Measurements from ENCODE around the gene GAB1. TPM values are rescaled to one million over a fixed set of nuclear protein-coding genes. Genes with fewer than 3 reads are reported as not detected.

GAB1 gene
- total RNA-seq, 1 donor from 2014 or later, result 31.0 TPM

DNA sequence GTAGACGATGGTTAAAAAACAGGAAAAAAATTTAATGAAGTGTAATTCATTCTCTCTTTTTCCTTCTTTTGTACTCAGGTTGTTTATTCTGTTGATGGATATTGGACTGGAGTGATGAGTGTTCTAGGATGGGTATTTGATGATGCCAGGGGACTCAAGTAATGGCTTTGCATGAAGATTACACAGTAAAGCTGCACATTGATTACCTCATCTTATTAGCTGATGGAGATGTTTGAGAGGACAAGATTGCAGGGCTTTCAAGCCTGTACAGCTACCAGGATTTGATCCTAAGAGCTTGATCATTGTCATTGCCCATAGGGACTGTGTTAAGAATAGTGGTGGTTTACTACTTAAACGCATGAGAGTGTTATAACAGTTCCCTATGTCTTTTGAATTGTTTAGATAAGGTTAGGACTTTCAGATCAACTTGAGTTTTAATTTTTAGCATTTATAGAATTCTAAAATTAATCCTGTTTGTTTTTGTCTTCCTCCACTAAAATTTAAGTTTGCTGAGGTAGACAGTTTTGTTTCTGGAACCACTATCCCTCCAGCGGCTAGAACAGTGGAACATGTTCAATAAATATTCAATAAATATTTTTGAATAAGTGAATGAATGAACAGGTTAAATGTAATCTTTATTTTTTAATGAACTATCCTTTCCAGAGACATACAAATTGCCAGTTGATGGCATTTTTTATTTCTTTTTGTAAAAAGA lies 58.2 kb downstream of the GAB1 start:
- no peak for DNase-seq (ENCODE audit: low spot score in 2 of 2)
- Histone ChIP-seq H3K27me3 (no peaks in the 10 kb centered on the region), H3K27ac (peak overlapping the region in 1 of 2 donors; percentile 19), H3K4me1 (peaks cover 5 to 63% of the 10 kb centered on the region in 2 donors), H3K9me3 (no peaks in the 10 kb centered on the region), H3K4me3 (no peak overlapping the region), H3K36me3 (no peaks in the 10 kb centered on the region)
- intact Hi-C loops (cut with DNase I), result no loop called here
- TF ChIP-seq, protein P1, sequence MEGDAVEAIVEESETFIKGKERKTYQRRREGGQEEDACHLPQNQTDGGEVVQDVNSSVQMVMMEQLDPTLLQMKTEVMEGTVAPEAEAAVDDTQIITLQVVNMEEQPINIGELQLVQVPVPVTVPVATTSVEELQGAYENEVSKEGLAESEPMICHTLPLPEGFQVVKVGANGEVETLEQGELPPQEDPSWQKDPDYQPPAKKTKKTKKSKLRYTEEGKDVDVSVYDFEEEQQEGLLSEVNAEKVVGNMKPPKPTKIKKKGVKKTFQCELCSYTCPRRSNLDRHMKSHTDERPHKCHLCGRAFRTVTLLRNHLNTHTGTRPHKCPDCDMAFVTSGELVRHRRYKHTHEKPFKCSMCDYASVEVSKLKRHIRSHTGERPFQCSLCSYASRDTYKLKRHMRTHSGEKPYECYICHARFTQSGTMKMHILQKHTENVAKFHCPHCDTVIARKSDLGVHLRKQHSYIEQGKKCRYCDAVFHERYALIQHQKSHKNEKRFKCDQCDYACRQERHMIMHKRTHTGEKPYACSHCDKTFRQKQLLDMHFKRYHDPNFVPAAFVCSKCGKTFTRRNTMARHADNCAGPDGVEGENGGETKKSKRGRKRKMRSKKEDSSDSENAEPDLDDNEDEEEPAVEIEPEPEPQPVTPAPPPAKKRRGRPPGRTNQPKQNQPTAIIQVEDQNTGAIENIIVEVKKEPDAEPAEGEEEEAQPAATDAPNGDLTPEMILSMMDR (IDR thresholded peaks at IDR 0.05), result no peak

DNA sequence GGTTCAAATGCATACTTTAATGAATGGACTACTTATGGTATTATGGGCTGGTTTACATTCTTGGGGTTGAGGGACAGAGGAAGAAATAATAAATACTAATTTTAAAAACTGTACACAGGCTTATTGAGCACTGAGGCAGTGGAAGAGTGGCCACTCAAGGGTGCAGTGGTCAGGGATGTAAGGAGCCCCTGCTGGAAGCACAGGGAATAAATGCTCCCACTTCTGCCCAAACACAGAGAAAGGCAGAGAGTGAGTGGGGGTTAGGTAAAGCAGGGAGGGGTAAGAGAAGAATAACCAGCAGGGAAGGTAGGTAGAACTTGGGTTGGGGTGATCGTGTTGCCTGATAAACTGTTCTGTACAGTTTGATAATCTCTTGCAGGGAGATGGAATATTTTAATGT lies 60.0 kb downstream of the GAB1 start:
- H3K4me1 ChIP-seq, result peaks cover 2 to 50% of the 10 kb centered on the region in 2 donors

DNA sequence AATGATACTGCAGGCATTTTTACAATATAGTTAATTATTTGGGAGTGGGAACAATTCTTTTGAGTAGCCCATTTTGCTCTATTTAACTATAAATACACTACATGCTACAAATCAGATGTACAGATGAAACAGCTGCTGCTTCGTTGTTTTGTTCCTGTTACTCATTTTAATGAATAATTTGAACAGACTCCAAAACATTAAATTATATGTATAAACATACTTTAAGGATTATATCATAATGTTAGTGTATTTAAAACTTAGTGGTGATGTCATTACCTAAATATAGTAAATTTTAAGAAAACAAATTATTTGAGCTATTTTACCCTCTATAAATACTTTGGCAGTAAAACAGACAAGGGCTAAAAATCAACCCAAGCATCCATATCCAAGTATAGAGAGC lies 60.7 kb downstream of the GAB1 start:
- peaks cover 2 to 49% of the 10 kb centered on the region in 2 donors for H3K4me1 ChIP-seq
- H3K27ac ChIP-seq, result peak overlapping the region; percentile 62 to 70
- intact Hi-C loops (cut with DNase I), result no loop called here

More for the DNA sequence above, 60.0 kb downstream of the GAB1 start:
- TF ChIP-seq, protein P1 (IDR thresholded peaks at IDR 0.05), result no peak
- DNase-seq (ENCODE audit: low spot score in 2 of 2), result no peak
- Histone ChIP-seq H3K9me3 (no peaks in the 10 kb centered on the region), H3K27ac (peak overlapping the region; percentile 39 to 62), H3K27me3 (no peaks in the 10 kb centered on the region), H3K4me3 (no peak overlapping the region), H3K36me3 (no peaks in the 10 kb centered on the region)
- intact Hi-C loops (cut with DNase I), result no loop called here

DNA sequence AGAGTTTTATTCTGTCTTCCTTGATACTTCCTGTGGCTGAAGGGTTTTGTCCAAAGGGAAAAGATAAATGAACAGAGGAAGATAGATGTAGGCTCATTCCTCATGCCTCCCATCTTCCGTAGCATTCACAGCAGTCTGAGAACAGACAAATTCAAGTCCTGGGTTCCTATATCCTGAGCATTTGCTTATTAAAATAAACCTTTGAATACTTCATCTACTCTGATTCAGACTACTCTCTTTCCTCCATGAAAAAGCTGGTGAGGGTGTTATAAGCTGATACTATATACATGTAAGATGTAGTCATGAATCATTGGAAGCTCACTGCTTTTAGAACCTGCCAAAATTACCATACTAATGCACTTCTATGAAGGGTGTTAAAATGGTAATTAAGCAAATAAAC lies 61.2 kb downstream of the GAB1 start:
- Histone ChIP-seq H3K27ac (peak overlapping the region; percentile 62 to 70), H3K36me3 (no peaks in the 10 kb centered on the region), H3K4me3 (no peak overlapping the region), H3K27me3 (no peaks in the 10 kb centered on the region), H3K4me1 (peaks cover 2 to 51% of the 10 kb centered on the region in 2 donors), H3K9me3 (no peaks in the 10 kb centered on the region)
- no peak for DNase-seq (ENCODE audit: low spot score in 2 of 2)
- intact Hi-C loops (cut with DNase I), result no loop called here
- TF ChIP-seq, protein P1 (IDR thresholded peaks at IDR 0.05), result no peak

More for the DNA sequence above, 60.7 kb downstream of the GAB1 start:
- no peak for DNase-seq (ENCODE audit: low spot score in 2 of 2)
- H3K27me3 ChIP-seq, result no peaks in the 10 kb centered on the region
- TF ChIP-seq, protein P1 (IDR thresholded peaks at IDR 0.05), result no peak
- no peaks in the 10 kb centered on the region for H3K9me3 ChIP-seq
- no peaks in the 10 kb centered on the region for H3K36me3 ChIP-seq
- no peak overlapping the region for H3K4me3 ChIP-seq

DNA sequence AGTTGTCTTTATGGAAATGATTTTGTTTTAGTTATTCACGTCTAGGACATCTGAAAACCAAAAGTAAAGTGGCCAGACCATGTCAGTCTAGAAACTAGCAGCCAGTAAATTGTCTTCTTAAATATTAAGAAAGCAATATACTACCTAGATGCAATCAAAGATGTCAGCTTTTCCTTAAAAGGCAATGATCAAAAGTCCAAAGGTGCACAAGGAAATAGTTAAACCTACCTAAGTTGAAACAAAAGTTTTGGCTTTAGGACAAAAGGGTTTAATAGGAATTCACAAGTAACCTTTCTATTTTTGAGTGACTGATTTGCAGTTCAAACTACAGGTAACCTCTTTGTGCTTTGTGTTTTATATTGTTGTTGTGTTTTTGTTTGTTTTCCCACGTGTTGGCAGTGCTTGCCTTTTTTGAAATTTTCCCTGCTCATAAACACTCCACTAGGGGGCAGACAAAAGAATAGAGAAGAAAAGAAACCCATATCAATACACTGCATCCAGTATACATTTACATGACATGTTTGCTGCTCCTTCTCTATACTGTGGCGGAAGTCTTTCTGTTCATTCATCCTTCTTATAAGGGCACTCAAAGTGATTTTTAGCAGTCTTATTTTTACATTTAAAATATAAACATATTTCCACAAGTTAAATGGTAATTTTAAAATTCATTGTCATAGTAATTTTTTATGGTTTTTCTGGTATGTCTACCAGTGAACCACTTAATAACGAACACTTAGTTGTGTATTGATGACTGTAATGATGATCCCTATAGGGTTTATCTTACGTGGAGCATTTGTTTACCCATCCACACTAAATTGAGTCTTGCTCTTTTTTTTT lies 62.7 kb downstream of the GAB1 start:
- DNase-seq (ENCODE audit: low spot score in 2 of 2), result no peak
- intact Hi-C loops (cut with DNase I), result no loop called here
- peak overlapping the region; percentile 31 to 70 for H3K27ac ChIP-seq
- TF ChIP-seq, protein P1 (IDR thresholded peaks at IDR 0.05), result peak; percentile 15 to 44 (median 41)
- H3K9me3 ChIP-seq, result no peaks in the 10 kb centered on the region
- peaks cover 6 to 53% of the 10 kb centered on the region in 2 donors for H3K4me1 ChIP-seq
- no peak overlapping the region for H3K4me3 ChIP-seq
- no peaks in the 10 kb centered on the region for H3K36me3 ChIP-seq
- no peaks in the 10 kb centered on the region for H3K27me3 ChIP-seq

All from ascending aorta (tissue), 2 donors.